Activated T-helper 2 cell treated with anti-CD3 and anti-CD28 coated beads, Interferon-gamma antibody, Interleukin-2, Interleukin-4, amounts not matched to agents 10 μg/mL and 5 μg/mL and 100 μg/mL, durations not matched to agents 14 hours and 24 hours and 36 hours (primary cell): ENCODE data around the gene CD177. TPM values are rescaled to one million over a fixed set of nuclear protein-coding genes. Genes with fewer than 3 reads are reported as not detected.

ENCODE experiments used
- DNase-seq: peaks from one replicate; pipeline ENCODE4 v3.0.0; 2021; ENCODE audit warnings: low spot score
- H3K27ac Mint-ChIP-seq: one replicate; pipeline ENCODE4 v1.8.0; 2021; ENCODE audit warnings: mixed read lengths
- H3K27me3 Mint-ChIP-seq: one replicate; pipeline ENCODE4 v1.8.0; 2021; ENCODE audit warnings: low read depth, mixed read lengths
- H3K36me3 Mint-ChIP-seq: one replicate; pipeline ENCODE4 v1.8.0; 2021; ENCODE audit warnings: low read depth, mixed read lengths
- H3K4me1 Mint-ChIP-seq: one replicate; pipeline ENCODE4 v1.8.0; 2021; ENCODE audit warnings: low read depth, mixed read lengths
- H3K4me3 Mint-ChIP-seq: one replicate; pipeline ENCODE4 v1.8.0; 2021; ENCODE audit warnings: low read depth, mild to moderate bottlenecking, moderate library complexity, mixed read lengths
- H3K9me3 Mint-ChIP-seq: one replicate; pipeline ENCODE4 v1.8.0; 2021; ENCODE audit warnings: mixed read lengths
- intact Hi-C: fragments of 100-400 bp; cut with micrococcal nuclease; formaldehyde crosslinking; loops from one replicate; pipeline ENCODE4 v1.15.1; 2023
- total RNA-seq: library from RNA; stranded (reverse); gene quantifications from 2 replicates; pipeline ENCODE4 v1.2.3, GENCODE V29; 2022

Gene CD177
- total RNA-seq, 1 donor from 2014 or later: not detected

DNA sequence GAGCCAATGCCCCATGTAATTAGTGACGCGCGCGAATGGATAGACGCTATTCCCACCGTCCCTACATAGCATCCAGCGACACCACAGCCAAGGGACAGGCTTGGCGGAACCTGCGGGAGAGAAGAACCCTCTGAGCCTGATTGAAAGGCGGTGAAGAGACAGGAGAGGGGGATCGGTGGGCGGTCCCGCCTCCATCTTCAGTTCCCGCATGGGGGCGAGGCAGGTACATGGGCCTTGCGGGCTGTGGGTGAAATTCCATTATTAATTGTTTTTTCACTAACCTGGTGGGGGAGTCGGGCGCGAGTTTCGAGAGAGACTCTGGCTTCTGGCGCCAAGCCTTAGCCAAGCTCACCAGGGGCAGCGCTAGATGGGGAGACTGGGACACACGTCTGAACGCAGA lies 52.8 kb downstream of the CD177 start:
- intact Hi-C loops: no loop called here
- peaks cover 2% of the 10 kb centered on the region for H3K27me3 Mint-ChIP-seq
- DNase-seq: no peak
- H3K9me3 Mint-ChIP-seq: no peaks in the 10 kb centered on the region
- H3K27ac Mint-ChIP-seq: no peak overlapping the region
- no peak overlapping the region for H3K4me3 Mint-ChIP-seq
- H3K36me3 Mint-ChIP-seq: no peaks in the 10 kb centered on the region
- H3K4me1 Mint-ChIP-seq: no peaks in the 10 kb centered on the region

GRCh38 chr19:43407416-43408005 lies 54.0 kb downstream of the CD177 start:
- Mint-ChIP-seq H3K27me3 (no peaks in the 10 kb centered on the region), H3K36me3 (no peaks in the 10 kb centered on the region), H3K27ac (no peak overlapping the region), H3K9me3 (no peaks in the 10 kb centered on the region), H3K4me3 (no peak overlapping the region), H3K4me1 (no peaks in the 10 kb centered on the region)
- no peak for DNase-seq
- intact Hi-C loops: no loop called here

- Mint-ChIP-seq H3K9me3 (no peaks in the 10 kb centered on the region), H3K4me3 (no peak overlapping the region), H3K4me1 (no peaks in the 10 kb centered on the region), H3K27ac (no peak overlapping the region), H3K36me3 (no peaks in the 10 kb centered on the region), H3K27me3 (no peaks in the 10 kb centered on the region)
- intact Hi-C loops: no loop called here
- DNase-seq: no peak
These were observed 54.6 kb downstream of the CD177 start for GRCh38 chr19:43408043-43408442.

DNA sequence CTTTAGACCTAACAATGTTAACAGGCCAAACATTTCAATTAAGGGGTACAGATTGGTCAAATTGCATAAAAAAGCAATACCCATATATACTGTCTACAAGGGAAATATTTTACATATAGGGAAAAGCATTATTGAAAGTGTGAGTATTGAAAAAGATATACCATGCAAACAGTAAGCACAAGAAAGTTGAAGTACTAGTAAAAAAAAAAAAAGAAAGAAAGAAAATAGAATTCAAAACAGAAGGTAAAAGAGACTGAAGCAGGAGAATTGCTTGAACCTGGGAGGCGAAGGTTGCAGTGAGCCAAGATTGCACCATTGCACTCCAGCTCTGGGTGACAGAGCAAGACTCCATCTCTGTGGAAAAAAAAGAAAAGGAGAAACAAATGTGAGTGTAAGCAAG lies 55.9 kb downstream of the CD177 start:
- Mint-ChIP-seq H3K9me3 (no peaks in the 10 kb centered on the region), H3K27me3 (no peaks in the 10 kb centered on the region), H3K4me1 (no peaks in the 10 kb centered on the region), H3K27ac (no peak overlapping the region), H3K36me3 (no peaks in the 10 kb centered on the region), H3K4me3 (no peak overlapping the region)
- no peak for DNase-seq
- intact Hi-C loops: no loop called here

- H3K9me3 Mint-ChIP-seq: no peaks in the 10 kb centered on the region
- H3K4me3 Mint-ChIP-seq: no peak overlapping the region
- H3K4me1 Mint-ChIP-seq: no peaks in the 10 kb centered on the region
- no peak overlapping the region for H3K27ac Mint-ChIP-seq
- no peaks in the 10 kb centered on the region for H3K27me3 Mint-ChIP-seq
- no peak for DNase-seq
- H3K36me3 Mint-ChIP-seq: no peaks in the 10 kb centered on the region
- intact Hi-C loops: no loop called here
These were observed 59.0 kb downstream of the CD177 start for GRCh38 chr19:43412441-43412840.

Other genes starting within 250 kb of the CD177 start
- gene PSG5, start 167.2 kb upstream of the CD177 start, total RNA-seq: not detected in 2 replicates
- gene PSG4, start 148.0 kb upstream of the CD177 start, total RNA-seq: not detected in 2 replicates
- not detected in 2 replicates for gene PSG9, start 84.2 kb upstream of the CD177 start, total RNA-seq
- gene TEX101, start 61.2 kb downstream of the CD177 start, total RNA-seq: not detected in 2 replicates
- 2.5 and 3.0 TPM in 2 replicates for gene LYPD3, start 111.9 kb downstream of the CD177 start, total RNA-seq
- 23.0 and 25.3 TPM in 2 replicates for gene PHLDB3, start 151.1 kb downstream of the CD177 start, total RNA-seq
- 64.6 and 65.5 TPM in 2 replicates for gene ETHE1, start 173.5 kb downstream of the CD177 start, total RNA-seq
- 1.7 and 2.1 TPM in 2 replicates for gene ZNF575, start 179.5 kb downstream of the CD177 start, total RNA-seq
- gene XRCC1, start 221.8 kb downstream of the CD177 start, total RNA-seq: 27.3 and 27.5 TPM in 2 replicates
- gene PINLYP, start 222.1 kb downstream of the CD177 start, total RNA-seq: 9.0 and 9.1 TPM in 2 replicates
- gene IRGQ, start 242.4 kb downstream of the CD177 start, total RNA-seq: 27.8 and 32.7 TPM in 2 replicates
- gene ZNF576, start 242.9 kb downstream of the CD177 start, total RNA-seq: 14.5 and 14.8 TPM in 2 replicates